Measurements from ENCODE around the gene DTL.

The DTL gene

DNA sequence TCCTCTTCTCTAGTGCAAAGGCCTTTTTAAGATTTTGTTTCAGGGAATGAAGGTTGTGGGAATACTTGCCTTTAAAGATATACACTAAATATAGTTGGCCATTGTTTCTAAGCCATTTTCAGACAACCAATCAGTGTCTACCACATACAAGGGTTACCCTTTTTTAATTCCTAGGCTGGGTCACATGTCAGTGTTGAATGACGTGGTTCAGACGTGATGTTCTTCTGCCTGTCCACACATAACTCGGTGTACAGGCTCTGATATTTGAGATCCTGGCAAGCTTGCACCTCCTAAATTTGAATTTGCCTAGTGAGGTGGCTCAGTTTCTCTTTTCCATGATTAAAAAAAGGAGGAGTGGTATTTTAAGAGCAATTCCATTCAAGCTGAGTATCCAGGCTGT is 38.8 kb downstream of the DTL start:
- Histone ChIP-seq H3K9me3 (ENCODE audit: insufficient read depth, low read length) (no peaks in the 10 kb centered on the region), H3K4me1 (ENCODE audit: insufficient read depth, insufficient read length) (no peaks in the 10 kb centered on the region), H3K36me3 (ENCODE audit: insufficient read depth, insufficient read length, low read length) (peaks cover 74% of the 10 kb centered on the region), H3K9ac (ENCODE audit: insufficient read length, low read depth) (no peak overlapping the region), H3K27me3 (ENCODE audit: insufficient read depth, insufficient read length) (no peaks in the 10 kb centered on the region), H3K4me3 (ENCODE audit: insufficient read length, low read depth) (no peak overlapping the region)
- no peak for TF ChIP-seq SUZ12 (IDR thresholded peaks at IDR 0.05; ENCODE audit: extremely low read depth, insufficient read depth, insufficient read length)
- no peak for TF ChIP-seq YY1 (IDR thresholded peaks at IDR 0.05; ENCODE audit: insufficient read depth, insufficient read length)
- no peak for TF ChIP-seq ZNF274 (IDR thresholded peaks at IDR 0.05; ENCODE audit: low read depth, low read length)
- DNase-seq (ENCODE audit: low read depth, low spot score): no peak

DNA sequence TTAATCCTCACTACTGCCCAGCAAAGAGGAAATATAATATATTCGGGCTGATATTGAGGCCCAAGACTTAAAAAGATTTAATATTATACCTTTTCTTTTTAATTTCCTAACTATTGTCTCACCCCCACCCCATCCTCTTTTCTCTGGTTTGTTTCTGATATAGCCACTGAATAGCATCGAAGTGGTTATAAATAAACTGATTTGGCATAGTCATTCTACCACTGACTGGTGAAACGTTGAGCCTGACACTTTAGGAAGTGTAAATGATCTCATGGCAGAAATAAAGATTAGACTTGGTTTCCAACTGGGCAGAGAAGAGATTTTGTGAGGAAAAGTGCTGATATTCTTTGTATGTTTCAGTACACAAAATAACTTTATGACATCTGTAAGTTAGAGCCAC is 39.3 kb downstream of the DTL start:
- Histone ChIP-seq H3K4me3 (ENCODE audit: insufficient read length, low read depth) (no peak overlapping the region), H3K27me3 (ENCODE audit: insufficient read depth, insufficient read length) (no peaks in the 10 kb centered on the region), H3K9ac (ENCODE audit: insufficient read length, low read depth) (no peak overlapping the region), H3K36me3 (ENCODE audit: insufficient read depth, insufficient read length, low read length) (peaks cover 76% of the 10 kb centered on the region), H3K4me1 (ENCODE audit: insufficient read depth, insufficient read length) (no peaks in the 10 kb centered on the region), H3K9me3 (ENCODE audit: insufficient read depth, low read length) (no peaks in the 10 kb centered on the region)
- TF ChIP-seq SUZ12 (IDR thresholded peaks at IDR 0.05; ENCODE audit: extremely low read depth, insufficient read depth, insufficient read length) (no peak), ZNF274 (IDR thresholded peaks at IDR 0.05; ENCODE audit: low read depth, low read length) (no peak), YY1 (IDR thresholded peaks at IDR 0.05; ENCODE audit: insufficient read depth, insufficient read length) (no peak)
- no peak for DNase-seq (ENCODE audit: low read depth, low spot score)

DNA sequence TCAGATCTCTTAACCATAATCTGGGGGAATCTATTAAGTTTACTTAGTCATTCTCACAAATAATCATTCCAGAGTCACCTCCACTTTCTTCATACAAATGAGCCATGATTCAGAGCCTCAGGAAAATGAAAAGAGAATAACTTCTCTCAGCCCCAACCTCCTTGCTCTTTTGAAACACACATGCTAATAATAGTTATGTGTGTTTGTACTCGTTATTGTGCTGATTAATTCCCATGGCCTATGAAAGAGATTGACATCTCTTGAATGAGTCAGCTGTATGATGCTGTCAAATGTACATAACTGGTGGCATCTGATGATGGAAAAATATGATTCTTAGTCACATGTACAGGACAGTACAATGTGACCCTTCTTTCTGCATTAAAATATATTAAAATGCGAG is 41.5 kb downstream of the DTL start:
- Histone ChIP-seq H3K4me3 (ENCODE audit: insufficient read length, low read depth) (no peak overlapping the region), H3K9ac (ENCODE audit: insufficient read length, low read depth) (no peak overlapping the region), H3K9me3 (ENCODE audit: insufficient read depth, low read length) (no peaks in the 10 kb centered on the region), H3K27me3 (ENCODE audit: insufficient read depth, insufficient read length) (no peaks in the 10 kb centered on the region), H3K4me1 (ENCODE audit: insufficient read depth, insufficient read length) (no peaks in the 10 kb centered on the region), H3K36me3 (ENCODE audit: insufficient read depth, insufficient read length, low read length) (peaks cover 79% of the 10 kb centered on the region)
- no peak for DNase-seq (ENCODE audit: low read depth, low spot score)
- TF ChIP-seq SUZ12 (IDR thresholded peaks at IDR 0.05; ENCODE audit: extremely low read depth, insufficient read depth, insufficient read length) (no peak), YY1 (IDR thresholded peaks at IDR 0.05; ENCODE audit: insufficient read depth, insufficient read length) (no peak), ZNF274 (IDR thresholded peaks at IDR 0.05; ENCODE audit: low read depth, low read length) (no peak)

GRCh38 chr1:212078826-212079225 is 43.3 kb downstream of the DTL start:
- Histone ChIP-seq H3K4me1 (ENCODE audit: insufficient read depth, insufficient read length) (no peaks in the 10 kb centered on the region), H3K9me3 (ENCODE audit: insufficient read depth, low read length) (no peaks in the 10 kb centered on the region), H3K27me3 (ENCODE audit: insufficient read depth, insufficient read length) (no peaks in the 10 kb centered on the region), H3K9ac (ENCODE audit: insufficient read length, low read depth) (no peak overlapping the region), H3K4me3 (ENCODE audit: insufficient read length, low read depth) (no peak overlapping the region), H3K36me3 (ENCODE audit: insufficient read depth, insufficient read length, low read length) (peaks cover 77% of the 10 kb centered on the region)
- no peak for TF ChIP-seq SUZ12 (IDR thresholded peaks at IDR 0.05; ENCODE audit: extremely low read depth, insufficient read depth, insufficient read length)
- no peak for TF ChIP-seq YY1 (IDR thresholded peaks at IDR 0.05; ENCODE audit: insufficient read depth, insufficient read length)
- no peak for DNase-seq (ENCODE audit: low read depth, low spot score)

- TF ChIP-seq YY1 (IDR thresholded peaks at IDR 0.05; ENCODE audit: insufficient read depth, insufficient read length): no peak
- no peak for TF ChIP-seq SUZ12 (IDR thresholded peaks at IDR 0.05; ENCODE audit: extremely low read depth, insufficient read depth, insufficient read length)
- TF ChIP-seq ZNF274 (IDR thresholded peaks at IDR 0.05; ENCODE audit: low read depth, low read length): no peak
Measured at GRCh38 chr1:212082765-212083406, 47.3 kb downstream of the DTL start.

DNA sequence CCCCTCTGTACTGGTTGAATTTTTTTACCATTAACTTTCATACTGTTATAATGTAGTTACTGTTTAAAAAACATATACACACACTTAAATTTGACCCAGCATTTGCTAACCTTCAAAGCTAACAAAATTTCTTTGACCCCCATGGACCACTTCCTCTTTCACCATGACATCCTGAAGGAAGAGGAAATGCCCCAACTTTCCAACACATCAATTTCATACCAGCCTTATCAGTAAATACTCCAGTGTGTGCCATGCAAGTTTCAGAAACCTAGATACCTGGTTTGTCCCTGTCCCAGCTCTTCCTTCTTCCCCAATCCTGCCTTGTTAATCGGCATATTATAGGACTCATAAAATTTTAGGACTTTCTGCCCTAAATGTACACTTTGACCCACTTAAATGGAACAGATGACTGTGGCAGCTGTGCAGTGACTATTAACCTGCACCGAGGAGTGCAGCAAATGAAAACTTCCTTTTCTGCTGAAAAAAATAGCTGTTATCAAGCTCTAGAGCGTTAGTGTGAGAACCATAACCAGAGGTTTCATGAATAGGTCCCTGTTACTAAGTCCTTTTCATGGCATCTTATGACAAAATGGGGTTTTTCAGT is 54.1 kb downstream of the DTL start:
- Histone ChIP-seq H3K27me3 (ENCODE audit: insufficient read depth, insufficient read length) (no peaks in the 10 kb centered on the region), H3K4me1 (ENCODE audit: insufficient read depth, insufficient read length) (no peaks in the 10 kb centered on the region), H3K4me3 (ENCODE audit: insufficient read length, low read depth) (no peak overlapping the region), H3K9me3 (ENCODE audit: insufficient read depth, low read length) (no peaks in the 10 kb centered on the region), H3K36me3 (ENCODE audit: insufficient read depth, insufficient read length, low read length) (peaks cover 66% of the 10 kb centered on the region), H3K9ac (ENCODE audit: insufficient read length, low read depth) (no peak overlapping the region)
- TF ChIP-seq ZNF274 (IDR thresholded peaks at IDR 0.05; ENCODE audit: low read depth, low read length) (no peak), SUZ12 (IDR thresholded peaks at IDR 0.05; ENCODE audit: extremely low read depth, insufficient read depth, insufficient read length) (no peak), YY1 (IDR thresholded peaks at IDR 0.05; ENCODE audit: insufficient read depth, insufficient read length) (no peak)
- DNase-seq (ENCODE audit: low read depth, low spot score): no peak

More at GRCh38 chr1:212082765-212083406, 47.3 kb downstream of the DTL start:
- H3K4me3 ChIP-seq (ENCODE audit: insufficient read length, low read depth): no peak overlapping the region
- no peaks in the 10 kb centered on the region for H3K9me3 ChIP-seq (ENCODE audit: insufficient read depth, low read length)
- no peaks in the 10 kb centered on the region for H3K4me1 ChIP-seq (ENCODE audit: insufficient read depth, insufficient read length)
- DNase-seq (ENCODE audit: low read depth, low spot score): no peak
- H3K36me3 ChIP-seq (ENCODE audit: insufficient read depth, insufficient read length, low read length): peaks cover 81% of the 10 kb centered on the region
- H3K27me3 ChIP-seq (ENCODE audit: insufficient read depth, insufficient read length): no peaks in the 10 kb centered on the region
- H3K9ac ChIP-seq (ENCODE audit: insufficient read length, low read depth): no peak overlapping the region

DNA sequence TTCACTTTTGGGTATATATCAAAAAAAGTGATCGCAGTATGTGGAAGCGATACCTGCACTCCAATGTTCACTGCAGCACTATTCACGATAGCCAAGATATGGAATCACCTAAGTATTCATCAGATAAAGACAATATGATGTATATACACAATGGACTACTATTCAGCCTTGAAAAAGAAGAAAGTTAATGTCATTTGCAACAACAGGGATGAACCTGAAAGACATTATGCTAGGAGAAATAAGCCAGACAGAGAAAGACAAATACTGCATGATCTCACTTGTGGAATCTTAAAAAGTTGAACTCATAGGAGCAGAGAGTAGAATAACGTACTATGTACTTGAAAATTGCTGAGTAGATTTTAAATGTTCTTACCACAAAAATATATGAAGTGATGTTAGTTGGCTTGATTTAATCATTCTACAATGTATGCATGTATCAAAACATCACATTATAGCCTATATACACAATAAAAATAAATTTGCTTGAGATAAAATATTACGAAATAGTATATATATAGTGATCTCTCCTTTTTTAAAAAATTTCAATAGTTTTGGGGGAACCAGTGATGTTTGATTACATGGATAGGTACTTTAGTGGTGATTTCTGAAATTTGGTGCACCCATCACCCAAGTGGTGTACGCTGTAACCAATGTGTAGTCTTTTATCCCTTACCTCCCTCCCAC is 56.0 kb downstream of the DTL start:
- no peaks in the 10 kb centered on the region for H3K4me1 ChIP-seq (ENCODE audit: insufficient read depth, insufficient read length)
- TF ChIP-seq SUZ12 (IDR thresholded peaks at IDR 0.05; ENCODE audit: extremely low read depth, insufficient read depth, insufficient read length) (no peak), ZNF274 (IDR thresholded peaks at IDR 0.05; ENCODE audit: low read depth, low read length) (no peak), YY1 (IDR thresholded peaks at IDR 0.05; ENCODE audit: insufficient read depth, insufficient read length) (no peak)
- H3K9ac ChIP-seq (ENCODE audit: insufficient read length, low read depth): no peak overlapping the region
- H3K36me3 ChIP-seq (ENCODE audit: insufficient read depth, insufficient read length, low read length): peaks cover 54% of the 10 kb centered on the region
- no peak overlapping the region for H3K4me3 ChIP-seq (ENCODE audit: insufficient read length, low read depth)
- no peaks in the 10 kb centered on the region; the same call in 1 of the 2 replicates for H3K9me3 ChIP-seq (ENCODE audit: insufficient read depth, low read length)
- no peak for DNase-seq (ENCODE audit: low read depth, low spot score)
- no peaks in the 10 kb centered on the region for H3K27me3 ChIP-seq (ENCODE audit: insufficient read depth, insufficient read length)

All from NT2/D1 (cell line).